Activated CD8-positive, alpha-beta T cell treated with anti-CD3 and anti-CD28 coated beads for 36 hours (primary cell): ENCODE data around the gene SZT2. TPM values are rescaled to one million over a fixed set of nuclear protein-coding genes. Genes with fewer than 3 reads are reported as not detected.

Source experiments
- ATAC-seq: fragments of 200-7000 bp; cut with Tn5 transposase; one replicate; pipeline ENCODE4 v1.10.0; 2021; ENCODE audit warnings: mild to moderate bottlenecking, moderate library complexity
- CTCF ChIA-PET: fragments of 350-600 bp; sonication (Branson Sonifier 250); formaldehyde crosslinking; loops from one replicate; lab custom pipeline; 2021; ENCODE audit warnings: antibody characterized with exemption; lab: Charles Lee
- POLR2A ChIA-PET: fragments of 350-600 bp; sonication (Branson Sonifier 250); formaldehyde crosslinking; loops from one replicate; lab custom pipeline; 2021; ENCODE audit warnings: antibody characterized with exemption; lab: Charles Lee
- DNase-seq: peaks from one replicate; pipeline ENCODE4 v3.0.0-alpha.2; 2020
- H3K27ac Mint-ChIP-seq: one replicate; pipeline ENCODE4 v1.8.0; 2021; ENCODE audit warnings: mild to moderate bottlenecking, mixed read lengths
- H3K27me3 Mint-ChIP-seq: one replicate; pipeline ENCODE4 v1.8.0; 2021; ENCODE audit warnings: mixed read lengths
- H3K36me3 Mint-ChIP-seq: one replicate; pipeline ENCODE4 v1.8.0; 2021; ENCODE audit warnings: low read depth, mixed read lengths
- H3K4me1 Mint-ChIP-seq: one replicate; pipeline ENCODE4 v1.8.0; 2021; ENCODE audit warnings: low read depth, mixed read lengths
- H3K4me3 Mint-ChIP-seq: one replicate; pipeline ENCODE4 v1.8.0; 2021; ENCODE audit warnings: mild to moderate bottlenecking, moderate library complexity, mixed read lengths
- H3K9me3 Mint-ChIP-seq: one replicate; pipeline ENCODE4 v1.8.0; 2021; ENCODE audit warnings: mixed read lengths
- CTCF ChIP-seq: fragments of 200-600 bp; IDR thresholded peaks from one replicate; pipeline ENCODE4 v1.8.0; 2022; ENCODE audit warnings: antibody characterized with exemption, mild to moderate bottlenecking
- intact Hi-C: fragments of 100-400 bp; cut with micrococcal nuclease; formaldehyde crosslinking; loops from one replicate; pipeline ENCODE4 v1.10.0; 2022
- total RNA-seq, 2 experiments: library from RNA; stranded (reverse); gene quantifications; one replicate each; pipeline ENCODE4 v1.2.3, GENCODE V29; 2021

SZT2 gene
- total RNA-seq, 2 experiments from 2014 or later: 30.1 to 33.3 TPM

GRCh38 chr1:43350976-43351375 is 38.7 kb upstream of the SZT2 start:
- H3K4me1 Mint-ChIP-seq: peaks cover 10% of the 10 kb centered on the region
- no peak for TF ChIP-seq CTCF
- no peak overlapping the region for H3K27ac Mint-ChIP-seq
- DNase-seq (no peak), ATAC-seq (no peak)
- H3K36me3 Mint-ChIP-seq: no peaks in the 10 kb centered on the region
- ChIA-PET CTCF (no interaction called here), POLR2A (no interaction called here)
- no peaks in the 10 kb centered on the region for H3K27me3 Mint-ChIP-seq
- intact Hi-C loops: no loop called here
- no peak overlapping the region for H3K4me3 Mint-ChIP-seq
- no peaks in the 10 kb centered on the region for H3K9me3 Mint-ChIP-seq

GRCh38 chr1:43351421-43352350 is 38.0 kb upstream of the SZT2 start:
- Mint-ChIP-seq H3K4me1 (peaks cover 10% of the 10 kb centered on the region), H3K27ac (peak overlapping the region; percentile 37), H3K4me3 (no peak overlapping the region), H3K9me3 (no peaks in the 10 kb centered on the region), H3K27me3 (no peaks in the 10 kb centered on the region), H3K36me3 (no peaks in the 10 kb centered on the region)
- DNase-seq: no peak
- no peak for ATAC-seq
- CTCF ChIA-PET: no interaction called here
- POLR2A ChIA-PET: interaction anchor here (1.4 kb wide), 1 partner anchor 15 kb away, joined by 4 read pairs; no protein-coding TSS in a partner anchor
- intact Hi-C loops: no loop called here
- no peak for TF ChIP-seq CTCF

- ChIA-PET CTCF (no interaction called here), POLR2A (interaction anchor here (1.4 kb wide), 1 partner anchor 15 kb away, joined by 4 read pairs; no protein-coding TSS in a partner anchor)
- no peaks in the 10 kb centered on the region for H3K9me3 Mint-ChIP-seq
- DNase-seq (no peak), ATAC-seq (no peak)
- no peaks in the 10 kb centered on the region for H3K36me3 Mint-ChIP-seq
- H3K4me3 Mint-ChIP-seq: no peak overlapping the region
- intact Hi-C loops: no loop called here
- no peak for TF ChIP-seq CTCF
- H3K4me1 Mint-ChIP-seq: peaks cover 10% of the 10 kb centered on the region
- H3K27ac Mint-ChIP-seq: no peak overlapping the region
- H3K27me3 Mint-ChIP-seq: no peaks in the 10 kb centered on the region
Measured at GRCh38 chr1:43352351-43352705, 37.4 kb upstream of the SZT2 start.

GRCh38 chr1:43352881-43353280 is 36.8 kb upstream of the SZT2 start:
- H3K27me3 Mint-ChIP-seq: no peaks in the 10 kb centered on the region
- TF ChIP-seq CTCF: no peak
- CTCF ChIA-PET: no interaction called here
- no peak for DNase-seq
- intact Hi-C loops: no loop called here
- ATAC-seq: no peak
- POLR2A ChIA-PET: interaction anchor here (1.4 kb wide), 1 partner anchor 14 kb away, joined by 4 read pairs; no protein-coding TSS in a partner anchor
- no peaks in the 10 kb centered on the region for H3K9me3 Mint-ChIP-seq
- H3K4me3 Mint-ChIP-seq: no peak overlapping the region
- H3K36me3 Mint-ChIP-seq: no peaks in the 10 kb centered on the region
- peaks cover 12% of the 10 kb centered on the region for H3K4me1 Mint-ChIP-seq
- H3K27ac Mint-ChIP-seq: no peak overlapping the region

GRCh38 chr1:43354471-43354870 is 35.2 kb upstream of the SZT2 start:
- CTCF ChIA-PET: no interaction called here
- no peaks in the 10 kb centered on the region for H3K27me3 Mint-ChIP-seq
- intact Hi-C loops: no loop called here
- no peak overlapping the region for H3K4me3 Mint-ChIP-seq
- H3K27ac Mint-ChIP-seq: no peak overlapping the region
- peaks cover 9% of the 10 kb centered on the region for H3K4me1 Mint-ChIP-seq
- DNase-seq (no peak), ATAC-seq (no peak)
- no peaks in the 10 kb centered on the region for H3K9me3 Mint-ChIP-seq
- POLR2A ChIA-PET: interaction anchor here (0.6 kb wide), 1 partner anchor 153 kb away, joined by 4 read pairs; no protein-coding TSS in a partner anchor
- H3K36me3 Mint-ChIP-seq: peaks cover 4% of the 10 kb centered on the region
- no peak for TF ChIP-seq CTCF
